ENCODE measurements around the gene CTSS. TPM values are rescaled to one million over a fixed set of nuclear protein-coding genes. Genes with fewer than 3 reads are reported as not detected.
"Not testable (repeated sequence)": the region's sequence is repeated elsewhere in the genome, so short reads cannot be mapped to it uniquely, and the experiment has no call there.

The CTSS gene
- total RNA-seq, 2 experiments from 2014 or later, result 39.4 to 45.5 TPM

DNA sequence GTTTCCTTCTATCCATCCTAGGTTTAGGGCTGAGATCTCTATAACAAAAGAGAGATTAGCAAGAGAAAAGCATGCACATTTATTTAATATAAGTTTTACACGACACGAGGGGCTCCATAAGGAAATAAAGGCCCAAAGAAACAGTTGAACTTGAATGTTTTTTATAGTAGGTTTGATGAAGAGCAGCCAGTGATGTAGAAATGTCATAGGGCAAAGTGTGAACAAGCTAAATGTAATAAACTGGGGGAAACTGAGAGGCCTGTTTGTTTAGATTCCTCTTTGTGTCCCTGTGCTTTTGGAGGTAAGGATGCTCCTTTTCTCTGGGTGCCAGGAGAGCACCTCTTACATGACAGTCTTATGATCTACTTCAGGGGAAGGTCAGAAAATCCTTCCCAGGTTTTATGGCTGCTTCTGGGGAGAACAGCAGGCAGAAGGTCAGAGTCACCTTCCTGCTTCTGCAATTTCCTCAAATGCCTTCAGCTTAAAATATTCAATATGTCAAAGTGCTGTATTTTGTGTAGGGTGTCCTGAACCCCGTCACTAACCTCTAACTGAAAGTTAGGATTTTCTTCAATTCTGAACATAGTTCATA lies 35.4 kb downstream of the CTSS start:
- Mint-ChIP-seq H3K27ac (no peak overlapping the region), H3K4me3 (no peak overlapping the region), H3K36me3 (peaks cover 3% of the 10 kb centered on the region), H3K27me3 (no peaks in the 10 kb centered on the region), H3K4me1 (ENCODE audit: low read depth) (no peaks in the 10 kb centered on the region), H3K9me3 (no peaks in the 10 kb centered on the region)
- intact Hi-C loops (cut with micrococcal nuclease), result no loop called here
- no peak for DNase-seq
- ChIA-PET POLR2A (no interaction called here), CTCF (interaction anchor here (1.0 kb wide), 1 partner anchor 17 kb away, joined by 3 read pairs; no protein-coding TSS in a partner anchor)

DNA sequence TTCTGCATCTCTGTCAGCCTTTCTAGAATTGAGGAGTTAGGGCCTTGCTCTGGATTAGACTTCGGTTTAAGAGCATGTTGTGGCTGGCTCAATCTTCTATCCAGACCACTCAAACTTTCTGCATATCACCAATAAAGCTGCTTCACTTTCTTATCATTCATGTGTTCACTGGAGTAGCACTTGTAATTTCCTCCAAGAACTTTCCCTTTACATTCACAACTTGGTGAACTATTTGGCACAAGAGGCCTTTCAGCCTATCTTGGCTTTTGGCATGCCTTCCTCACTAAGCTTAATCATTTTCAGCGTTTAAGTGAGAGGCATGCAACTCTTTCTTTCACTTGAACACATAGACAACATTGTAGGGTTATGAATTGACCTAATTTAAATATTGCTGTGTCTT lies 41.2 kb downstream of the CTSS start:
- CTCF ChIA-PET, result no interaction called here
- H3K4me3 Mint-ChIP-seq, result no peak overlapping the region
- H3K27ac Mint-ChIP-seq, result no peak overlapping the region
- H3K36me3 Mint-ChIP-seq, result no peaks in the 10 kb centered on the region
- H3K9me3 Mint-ChIP-seq, result no peaks in the 10 kb centered on the region
- no peaks in the 10 kb centered on the region for H3K4me1 Mint-ChIP-seq (ENCODE audit: low read depth)
- POLR2A ChIA-PET, result interaction anchor here (0.6 kb wide), 1 partner anchor 115 kb away, joined by 4 read pairs; no protein-coding TSS in a partner anchor
- no peak for DNase-seq
- intact Hi-C loops (cut with micrococcal nuclease), result no loop called here
- no peaks in the 10 kb centered on the region for H3K27me3 Mint-ChIP-seq

DNA sequence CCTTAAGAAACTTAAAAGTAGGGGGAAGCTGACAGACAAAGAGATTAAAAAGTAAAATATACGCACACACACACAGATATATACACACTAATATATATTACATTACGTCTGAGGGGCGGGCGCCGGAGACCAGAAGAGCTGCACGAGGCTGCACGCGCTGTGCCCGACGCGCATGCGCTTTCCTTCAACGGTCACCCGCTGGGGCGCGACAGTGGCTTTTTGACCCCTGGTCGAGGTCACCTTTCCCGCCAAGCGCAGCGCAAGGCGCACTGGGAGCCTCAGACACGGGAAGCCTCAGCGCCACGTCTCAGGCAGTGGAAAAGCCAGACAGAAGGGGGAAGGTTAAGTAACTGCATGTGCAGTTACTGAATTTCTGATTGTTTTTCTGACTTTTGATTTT lies 44.9 kb downstream of the CTSS start, which contains the start of gene HORMAD1:
Gene HORMAD1, minus strand, starts transcription at position 193 of the 400 bp plus-strand sequence. CDS start 1,390 bp downstream, outside the sequence.
- ChIA-PET CTCF (no interaction called here), POLR2A (no interaction called here)
- intact Hi-C loops (cut with micrococcal nuclease), result no loop called here
- Mint-ChIP-seq H3K4me1 (ENCODE audit: low read depth) (no peaks in the 10 kb centered on the region), H3K27ac (no peak within 1 kb of the TSS), H3K27me3 (no peaks in the 10 kb centered on the region), H3K4me3 (no peak within 1 kb of the TSS), H3K36me3 (no peaks in the 10 kb centered on the region), H3K9me3 (no peaks in the 10 kb centered on the region)
- DNase-seq, result no peak

DNA sequence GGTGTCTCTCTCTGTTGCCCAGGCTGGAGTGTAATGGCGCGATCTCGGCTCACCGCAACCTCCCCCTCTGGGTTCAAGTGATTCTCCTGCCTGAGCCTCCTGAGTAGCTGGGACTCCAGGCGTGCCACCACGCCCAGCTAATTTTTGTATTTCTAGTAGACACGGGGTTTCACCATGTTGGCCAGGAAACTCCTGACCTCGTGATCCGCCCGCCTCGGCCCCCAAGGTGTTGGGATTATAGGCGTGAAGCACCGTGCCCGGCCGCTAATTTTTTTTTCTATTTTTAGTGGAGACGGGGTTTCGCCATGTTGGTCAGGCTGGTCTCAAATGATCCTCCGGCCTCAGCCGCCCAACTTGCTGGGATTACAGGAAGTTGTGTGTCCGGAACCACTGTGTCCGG lies 45.5 kb downstream of the CTSS start:
- intact Hi-C loops (cut with micrococcal nuclease), result no loop called here

GRCh38 chr1:150718225-150718891 lies 47.2 kb downstream of the CTSS start:
- intact Hi-C loops (cut with micrococcal nuclease), result no loop called here
- no peaks in the 10 kb centered on the region for H3K27me3 Mint-ChIP-seq
- DNase-seq, result no peak
- POLR2A ChIA-PET, result no interaction called here
- H3K36me3 Mint-ChIP-seq, result no peaks in the 10 kb centered on the region
- no peaks in the 10 kb centered on the region for H3K9me3 Mint-ChIP-seq
- H3K4me1 Mint-ChIP-seq (ENCODE audit: low read depth), result no peaks in the 10 kb centered on the region
- no peak overlapping the region for H3K27ac Mint-ChIP-seq
- no peak overlapping the region for H3K4me3 Mint-ChIP-seq
- CTCF ChIA-PET, result no interaction called here

More for the DNA sequence above, 45.5 kb downstream of the CTSS start:
- no peak for DNase-seq
- H3K9me3 Mint-ChIP-seq, result no peaks in the 10 kb centered on the region
- no peaks in the 10 kb centered on the region for H3K36me3 Mint-ChIP-seq
- H3K27ac Mint-ChIP-seq, result no peak overlapping the region
- no peaks in the 10 kb centered on the region for H3K4me1 Mint-ChIP-seq (ENCODE audit: low read depth)
- no peaks in the 10 kb centered on the region for H3K27me3 Mint-ChIP-seq
- CTCF ChIA-PET, result no interaction called here
- POLR2A ChIA-PET, result no interaction called here
- no peak overlapping the region for H3K4me3 Mint-ChIP-seq

- intact Hi-C loops (cut with micrococcal nuclease); H3K4me1 Mint-ChIP-seq (ENCODE audit: low read depth); POLR2A ChIA-PET; H3K4me3 Mint-ChIP-seq; H3K27me3 Mint-ChIP-seq; DNase-seq; H3K27ac Mint-ChIP-seq; H3K36me3 Mint-ChIP-seq; H3K9me3 Mint-ChIP-seq: not testable (repeated sequence)
- CTCF ChIA-PET, result interaction anchor here (0.7 to 1.1 kb wide), 4 partner anchors 12 to 214 kb away, joined by 3 to 4 read pairs (median 3); partner anchors contain the start of gene GOLPH3L
Measured at GRCh38 chr1:150709031-150709430, 56.5 kb downstream of the CTSS start.

- peak; percentile 49 for DNase-seq
- Mint-ChIP-seq H3K4me1 (ENCODE audit: low read depth) (peaks cover 4% of the 10 kb centered on the region), H3K4me3 (no peak overlapping the region), H3K27me3 (peaks cover 2% of the 10 kb centered on the region), H3K27ac (no peak overlapping the region), H3K9me3 (no peaks in the 10 kb centered on the region), H3K36me3 (no peaks in the 10 kb centered on the region)
- POLR2A ChIA-PET, result no interaction called here
- CTCF ChIA-PET, result interaction anchor here (0.7 to 1.1 kb wide), 4 partner anchors 12 to 214 kb away, joined by 3 to 4 read pairs (median 3); partner anchors contain the start of gene GOLPH3L
- intact Hi-C loops (cut with micrococcal nuclease), result no loop called here
Measured at GRCh38 chr1:150708595-150708994, 57.0 kb downstream of the CTSS start.

GRCh38 chr1:150706091-150706490 lies 59.5 kb downstream of the CTSS start:
- Mint-ChIP-seq H3K36me3 (no peaks in the 10 kb centered on the region), H3K27me3 (peaks cover 4% of the 10 kb centered on the region), H3K9me3 (no peaks in the 10 kb centered on the region), H3K4me1 (ENCODE audit: low read depth) (peaks cover 4% of the 10 kb centered on the region), H3K4me3 (no peak overlapping the region), H3K27ac (no peak overlapping the region)
- no peak for DNase-seq
- POLR2A ChIA-PET, result no interaction called here
- CTCF ChIA-PET, result no interaction called here
- intact Hi-C loops (cut with micrococcal nuclease), result no loop called here

- Mint-ChIP-seq H3K36me3 (no peaks in the 10 kb centered on the region), H3K4me1 (ENCODE audit: low read depth) (peaks cover 4% of the 10 kb centered on the region), H3K27me3 (peaks cover 4% of the 10 kb centered on the region), H3K4me3 (no peak overlapping the region), H3K27ac (no peak overlapping the region), H3K9me3 (no peaks in the 10 kb centered on the region)
- DNase-seq, result no peak
- POLR2A ChIA-PET, result no interaction called here
- CTCF ChIA-PET, result interaction anchor here (0.6 kb wide), 1 partner anchor 11 kb away, joined by 3 read pairs; no protein-coding TSS in a partner anchor
- intact Hi-C loops (cut with micrococcal nuclease), result no loop called here
Measured at GRCh38 chr1:150703427-150703826, 62.2 kb downstream of the CTSS start.

- intact Hi-C loops (cut with micrococcal nuclease), result loop anchor here (2.0 to 10.0 kb wide), 4 partner anchors 68 to 180 kb away; partner anchors contain the start of genes ARNT, CTSS and ENSA
- CTCF ChIA-PET, result interaction anchor here (0.8 to 2.3 kb wide), 8 partner anchors 12 to 298 kb away, joined by 3 to 24 read pairs (median 4); no protein-coding TSS in a partner anchor
- H3K27me3 Mint-ChIP-seq, result no peaks in the 10 kb centered on the region
- H3K36me3 Mint-ChIP-seq, result peaks cover 11% of the 10 kb centered on the region
- POLR2A ChIA-PET, result interaction anchor here (0.6 to 1.4 kb wide), 6 partner anchors 11 to 135 kb away, joined by 3 to 6 read pairs (median 4); partner anchors contain the start of genes ENSA and MCL1
- peak within 1 kb of the TSS; percentile 84 for H3K27ac Mint-ChIP-seq
- H3K4me1 Mint-ChIP-seq (ENCODE audit: low read depth), result peaks cover 28% of the 10 kb centered on the region
- H3K9me3 Mint-ChIP-seq, result no peaks in the 10 kb centered on the region
- peak; percentile 96 for DNase-seq
- H3K4me3 Mint-ChIP-seq, result peak within 1 kb of the TSS; percentile 96
Measured at GRCh38 chr1:150696995-150697927, 68.3 kb downstream of the CTSS start, which contains the start of gene GOLPH3L. TSS of gene GOLPH3L (minus strand) at chr1:150697154. CDS start at chr1:150694838, 2,316 bp downstream.

GRCh38 chr1:150696590-150696989 lies 69.0 kb downstream of the CTSS start:
- peak overlapping the region; percentile 96 for H3K4me3 Mint-ChIP-seq
- ChIA-PET POLR2A (interaction anchor here (0.6 to 1.4 kb wide), 6 partner anchors 10 to 134 kb away, joined by 3 to 6 read pairs (median 4); partner anchors contain the start of genes ENSA and MCL1), CTCF (interaction anchor here (0.6 to 2.3 kb wide), 8 partner anchors 12 to 298 kb away, joined by 3 to 24 read pairs (median 4); no protein-coding TSS in a partner anchor)
- intact Hi-C loops (cut with micrococcal nuclease), result loop anchor here (2.0 to 10.0 kb wide), 4 partner anchors 68 to 180 kb away; partner anchors contain the start of genes ARNT, CTSS and ENSA
- H3K27ac Mint-ChIP-seq, result peak overlapping the region; percentile 84
- peaks cover 11% of the 10 kb centered on the region for H3K36me3 Mint-ChIP-seq
- H3K4me1 Mint-ChIP-seq (ENCODE audit: low read depth), result peaks cover 28% of the 10 kb centered on the region
- H3K27me3 Mint-ChIP-seq, result no peaks in the 10 kb centered on the region
- H3K9me3 Mint-ChIP-seq, result no peaks in the 10 kb centered on the region
- no peak for DNase-seq

All from activated CD4-positive, alpha-beta memory T cell treated with anti-CD3 and anti-CD28 coated beads for 36 hours (primary cell).